Choroid plexus epithelial cell (primary cell): ENCODE measurements around the gene CBLN3.
A peak's percentile ranks its signal among the peaks of the same experiment; 100 is the strongest.
"Not testable (repeated sequence)": the region's sequence is repeated elsewhere in the genome, so short reads cannot be mapped to it uniquely, and the experiment has no call there.

Source experiments
- DNase-seq: peaks from one replicate; pipeline ENCODE4 v3.0.0-alpha.2; 2010; ENCODE audit warnings: low read depth
- H3K4me3 ChIP-seq: 2 replicates; pipeline ENCODE4 v1.5.1; 2011; ENCODE audit warnings: low read depth, mild to moderate bottlenecking, control low read depth, low read length, moderate library complexity
- TF ChIP-seq, protein P1 (sequence below): conservative IDR thresholded peaks from 2 replicates; pipeline ENCODE4 v1.5.1; 2011; ENCODE audit warnings: low read depth, mild to moderate bottlenecking, control low read depth, inconsistent platforms, low read length, moderate library complexity

CBLN3 gene

GRCh38 chr14:24429395-24430142, at the start of gene CBLN3, which contains the start of gene KHNYN:
Gene CBLN3, minus strand, starts transcription at chr14:24429668. Its CDS starts 614 bp downstream, at chr14:24429054.
Gene KHNYN, plus strand, starts transcription at chr14:24429954. Its CDS starts 777 bp downstream, at chr14:24430731.
- TF ChIP-seq, protein P1, sequence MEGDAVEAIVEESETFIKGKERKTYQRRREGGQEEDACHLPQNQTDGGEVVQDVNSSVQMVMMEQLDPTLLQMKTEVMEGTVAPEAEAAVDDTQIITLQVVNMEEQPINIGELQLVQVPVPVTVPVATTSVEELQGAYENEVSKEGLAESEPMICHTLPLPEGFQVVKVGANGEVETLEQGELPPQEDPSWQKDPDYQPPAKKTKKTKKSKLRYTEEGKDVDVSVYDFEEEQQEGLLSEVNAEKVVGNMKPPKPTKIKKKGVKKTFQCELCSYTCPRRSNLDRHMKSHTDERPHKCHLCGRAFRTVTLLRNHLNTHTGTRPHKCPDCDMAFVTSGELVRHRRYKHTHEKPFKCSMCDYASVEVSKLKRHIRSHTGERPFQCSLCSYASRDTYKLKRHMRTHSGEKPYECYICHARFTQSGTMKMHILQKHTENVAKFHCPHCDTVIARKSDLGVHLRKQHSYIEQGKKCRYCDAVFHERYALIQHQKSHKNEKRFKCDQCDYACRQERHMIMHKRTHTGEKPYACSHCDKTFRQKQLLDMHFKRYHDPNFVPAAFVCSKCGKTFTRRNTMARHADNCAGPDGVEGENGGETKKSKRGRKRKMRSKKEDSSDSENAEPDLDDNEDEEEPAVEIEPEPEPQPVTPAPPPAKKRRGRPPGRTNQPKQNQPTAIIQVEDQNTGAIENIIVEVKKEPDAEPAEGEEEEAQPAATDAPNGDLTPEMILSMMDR = no peak
- DNase-seq = peak; percentile 94
- peak within 1 kb of the TSS; percentile 71 for H3K4me3 ChIP-seq

DNA sequence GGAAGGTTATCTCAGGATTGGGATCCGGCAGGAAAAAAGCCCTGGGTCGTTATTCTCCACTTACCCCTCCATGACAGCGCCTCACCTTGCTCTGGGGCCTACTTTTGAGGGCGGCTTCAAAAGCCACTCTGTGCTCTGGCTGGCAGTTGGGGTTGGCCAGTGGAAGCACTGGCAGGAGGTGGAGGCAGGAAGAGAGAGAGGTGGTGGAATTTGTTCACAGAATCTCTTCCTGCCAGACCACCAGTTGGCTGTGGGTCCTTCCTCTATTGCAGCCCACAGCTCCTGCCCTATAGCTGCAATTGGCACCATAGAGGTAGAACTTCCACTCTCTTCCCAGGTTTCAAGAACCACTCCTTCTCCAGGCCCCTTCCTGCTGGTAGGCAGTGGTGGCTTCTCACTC, 45.8 kb upstream of the CBLN3 start:
- TF ChIP-seq, protein P1 = no peak
- no peak for DNase-seq
- no peak overlapping the region for H3K4me3 ChIP-seq

DNA sequence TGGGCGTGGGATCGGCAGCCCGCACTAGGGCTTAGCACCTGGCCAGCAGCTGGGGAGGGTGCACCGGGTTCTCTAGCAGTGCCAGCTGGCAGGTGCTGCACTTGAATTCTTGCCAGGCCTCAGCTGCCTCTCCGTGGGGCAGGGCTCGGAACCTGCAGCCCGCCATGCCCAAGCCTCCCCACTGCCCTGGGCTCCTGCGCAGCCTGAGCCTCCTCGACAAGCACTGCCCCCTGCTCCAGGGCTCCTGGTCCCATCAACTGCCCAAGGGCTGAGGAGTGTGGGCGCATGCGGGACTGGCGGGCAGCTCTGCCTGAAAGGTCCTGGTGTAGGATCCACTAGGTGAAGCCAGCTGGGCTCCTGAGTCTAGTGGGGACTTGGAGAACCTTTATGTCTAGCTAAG, 43.7 kb upstream of the CBLN3 start:
- TF ChIP-seq, protein P1 = no peak
- no peak for DNase-seq
- no peak overlapping the region for H3K4me3 ChIP-seq

- not testable (repeated sequence) for DNase-seq, H3K4me3 ChIP-seq
Measured at GRCh38 chr14:24470450-24470849, 41.0 kb upstream of the CBLN3 start.

- TF ChIP-seq, protein P1 = no peak
- H3K4me3 ChIP-seq = no peak overlapping the region
- DNase-seq = no peak
Measured at GRCh38 chr14:24465805-24466204, 36.3 kb upstream of the CBLN3 start.

- TF ChIP-seq, protein P1 = no peak
- H3K4me3 ChIP-seq = no peak overlapping the region
- DNase-seq = no peak
Measured at GRCh38 chr14:24465368-24465767, 35.9 kb upstream of the CBLN3 start.

DNA sequence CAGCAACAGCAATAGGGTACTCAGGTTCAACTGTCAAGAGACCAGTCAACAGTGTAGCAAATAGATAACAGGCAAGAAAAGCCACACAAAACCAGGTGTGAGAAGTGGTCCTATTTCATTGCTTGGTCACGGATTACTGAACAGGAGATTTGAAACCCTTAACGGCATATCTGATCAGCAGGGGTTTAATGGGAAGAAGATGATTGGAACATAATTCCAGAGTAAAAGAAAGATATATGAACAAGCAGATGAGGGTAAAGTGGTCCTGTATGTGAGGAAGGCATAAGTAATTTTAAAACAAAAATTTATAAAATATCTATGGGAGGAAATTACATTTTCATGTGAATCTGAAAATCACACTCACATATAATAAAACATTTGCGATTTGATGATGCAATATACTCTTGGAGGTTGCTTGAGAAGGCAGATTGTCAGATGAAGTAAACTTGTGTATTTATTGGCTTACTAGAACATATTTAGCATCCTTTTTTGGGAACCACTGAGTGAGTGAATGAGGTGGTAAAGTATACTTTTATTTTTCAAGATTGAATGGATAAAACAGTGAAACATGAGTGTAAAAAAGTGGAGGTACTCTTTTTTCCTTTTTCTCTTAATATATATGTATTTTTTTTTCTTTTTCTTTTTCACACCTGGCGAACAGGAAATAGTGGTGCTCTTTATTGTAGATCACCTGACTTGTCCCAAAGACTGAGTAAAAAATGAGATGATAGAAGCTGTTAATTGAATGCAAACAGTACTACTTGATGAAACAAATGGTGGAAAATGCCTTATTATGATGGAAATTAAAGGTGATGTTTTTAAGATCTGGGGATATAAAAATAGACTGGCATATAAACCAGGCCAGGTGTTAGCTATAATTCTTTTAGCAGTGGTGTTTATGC, 34.7 kb upstream of the CBLN3 start:
- TF ChIP-seq, protein P1 = no peak
- H3K4me3 ChIP-seq = no peak overlapping the region
- DNase-seq = no peak
